SU-DHL-6 (cell line): ENCODE results near the gene MAN1B1.

Experiments
- CTCF ChIP-seq: fragments of 200-600 bp; sonication (generic); IDR thresholded peaks from one replicate; pipeline ENCODE4 v1.5.1; 2017; ENCODE audit warnings: antibody characterized with exemption, mild to moderate bottlenecking, low read length, moderate library complexity; ENCODE audit not compliant: insufficient read depth, poor library complexity, severe bottlenecking
- EZH2phosphoT487 ChIP-seq: fragments of 200-600 bp; sonication (generic), shearing (Covaris generic); conservative IDR thresholded peaks from 2 replicates; pipeline ENCODE4 v1.6.1; 2018; ENCODE audit warnings: mild to moderate bottlenecking, antibody characterized with exemption, low read length, moderate library complexity, mixed read lengths

GRCh38 chr9:137129456-137130175 is 42.8 kb downstream of the MAN1B1 start:
- TF ChIP-seq CTCF (no peak), EZH2phosphoT487 (no peak)
